NCI-H345 treated with DMSO at 0.1 percent for 48 hours (cell line): ENCODE results near the gene WARS2.

Source experiments
- DNase-seq: peaks from one replicate; lab custom pipeline; 2025; ENCODE audit not compliant: unreplicated experiment; lab: John Stamatoyannopoulos, UW

WARS2 gene

GRCh38 chr1:118985640-118986554, 154.6 kb downstream of the WARS2 start:
- DNase-seq: no peak

GRCh38 chr1:118984722-118985639, 155.5 kb downstream of the WARS2 start:
- DNase-seq: no peak

- no peak for DNase-seq
These were observed 156.2 kb downstream of the WARS2 start for GRCh38 chr1:118984086-118984721.

GRCh38 chr1:118983558-118984041, 156.9 kb downstream of the WARS2 start:
- DNase-seq: no peak

- no peak for DNase-seq
These were observed 157.5 kb downstream of the WARS2 start for GRCh38 chr1:118982821-118983557.

GRCh38 chr1:118982266-118982665, 158.2 kb downstream of the WARS2 start:
- no peak for DNase-seq

GRCh38 chr1:118981436-118981835, 159.0 kb downstream of the WARS2 start:
- no peak for DNase-seq
